H1 (cell line): ENCODE results near the gene PTPRG. TPM values are rescaled to one million over a fixed set of nuclear protein-coding genes. Genes with fewer than 3 reads are reported as not detected.

Experiments
- ATF3 ChIP-seq: IDR thresholded peaks from 2 replicates; pipeline ENCODE4 v1.6.1; 2011; ENCODE audit warnings: low read depth, mild to moderate bottlenecking, low read length; ENCODE audit not compliant: insufficient read depth
- CTCF ChIP-seq, 3 experiments: IDR thresholded peaks; 1 replicate in 2 of 3; 2 replicates in 1 of 3; pipeline versions ENCODE4 v1.5.1 to v1.6.1; 2011; ENCODE audit warnings: low read length in 3 of 3, mild to moderate bottlenecking in 3 of 3, inconsistent platforms in 2 of 3, low read depth in 1 of 3, moderate library complexity in 1 of 3; ENCODE audit not compliant: insufficient read depth in 1 of 3; ENCODE audit errors: control extremely low read depth in 1 of 3
- HDAC2 ChIP-seq, 2 experiments: fragments of 300-600 bp in 1 of 2; sonication (generic) in 1 of 2; IDR thresholded peaks; 2 replicates each; pipeline ENCODE4 v1.6.1; 2011 to 2012; ENCODE audit warnings: low read depth in 2 of 2, low read length in 2 of 2, mild to moderate bottlenecking in 2 of 2, moderate library complexity in 2 of 2, borderline replicate concordance in 1 of 2, inconsistent platforms in 1 of 2
- HDAC6 ChIP-seq: IDR thresholded peaks from one replicate; pipeline ENCODE4 v1.7.1; 2012; ENCODE audit warnings: low read depth, mild to moderate bottlenecking, inconsistent platforms, low read length, moderate library complexity
- JUN ChIP-seq: IDR thresholded peaks from 2 replicates; pipeline ENCODE4 v1.6.1; 2011; ENCODE audit warnings: low read depth, mild to moderate bottlenecking, improper control_type of control experiment, low read length
- POLR2AphosphoS5 ChIP-seq: IDR thresholded peaks from 2 replicates; pipeline ENCODE4 v1.6.1; 2011; ENCODE audit warnings: low read depth, low read length
- SP1 ChIP-seq: IDR thresholded peaks from 2 replicates; pipeline ENCODE4 v1.6.1; 2011; ENCODE audit warnings: low read depth, low read length
- YY1 ChIP-seq: IDR thresholded peaks from 2 replicates; pipeline ENCODE4 v1.6.1; 2011; ENCODE audit warnings: low read depth, mild to moderate bottlenecking, low read length
- polyA plus RNA-seq, 7 experiments: library from polyadenylated mRNA; depleted of rRNA in 3 of 7; stranded (reverse) in 5 of 7; unstranded in 2 of 7; fragments of >200 nt in 5 of 7; fragments of 200-250 nt in 2 of 7; gene quantifications; 1 replicate in 5 of 7; 2 replicates in 1 of 7; 4 replicates in 1 of 7; pipeline versions ENCODE4 v1.2.1 to v1.2.3, GENCODE V29; 2011 to 2013; ENCODE audit warnings: missing spikeins in 2 of 7, mixed read lengths in 2 of 7
- total RNA-seq: library from RNA; stranded (reverse); fragmentation: NEBNext Ultra II Directional; extraction: Animal tissue kit (Norgen Biotek cat#: 25700); gene quantifications from 2 replicates; pipeline ENCODE4 v1.2.1, GENCODE V29; 2021

The PTPRG gene
- total and polyA plus RNA-seq, 2 of the 8 experiments (the other 6 are each of a cell fraction or from before 2014, with no cell fraction given) = 23.3 to 96.2 TPM

GRCh38 chr3:61808526-61808925 is 247.2 kb downstream of the PTPRG start (continued):
- no peak for TF ChIP-seq CTCF (IDR thresholded peaks at IDR 0.05; ENCODE audit: control extremely low read depth in 1 of 3, insufficient read depth in 1 of 3, low read depth in 1 of 3, low read length in 3 of 3)
- TF ChIP-seq ATF3 = no peak
- no peak for TF ChIP-seq YY1
- no peak for TF ChIP-seq JUN
- TF ChIP-seq SP1 = no peak
- TF ChIP-seq HDAC6 = no peak
- TF ChIP-seq POLR2AphosphoS5 = no peak
- TF ChIP-seq HDAC2 (IDR thresholded peaks at IDR 0.05; ENCODE audit: borderline replicate concordance in 1 of 2, low read depth in 2 of 2, low read length in 2 of 2) = no peak
- TF ChIP-seq, all 59 proteins: peak for 0
